GM11168 (cell line): Measurements from ENCODE around the gene DAB1.

Source experiments
- in situ Hi-C: fragments of 300-500 bp; cut with MboI; formaldehyde crosslinking; loops from one replicate; pipeline ENCODE4 v1.12.0; 2022; ENCODE audit warnings: low sequenced_read_pairs; ENCODE audit not compliant: unreplicated experiment

DAB1 gene

GRCh38 chr1:57063406-57064125 lies 360.3 kb downstream of the DAB1 start:
- in situ Hi-C loops: no loop called here

GRCh38 chr1:57061369-57061768 lies 362.5 kb downstream of the DAB1 start:
- in situ Hi-C loops: no loop called here

- in situ Hi-C loops: no loop called here
Measured at GRCh38 chr1:57060451-57060850, 363.4 kb downstream of the DAB1 start.

- in situ Hi-C loops: no loop called here
Measured at GRCh38 chr1:57058652-57059501, 365.0 kb downstream of the DAB1 start.

- in situ Hi-C loops: no loop called here
Measured at GRCh38 chr1:57048856-57049255, 375.0 kb downstream of the DAB1 start.

GRCh38 chr1:57046462-57046861 lies 377.4 kb downstream of the DAB1 start:
- in situ Hi-C loops: no loop called here

- in situ Hi-C loops: no loop called here
Measured at GRCh38 chr1:57041901-57042300, 382.0 kb downstream of the DAB1 start.

GRCh38 chr1:57040811-57041210 lies 383.0 kb downstream of the DAB1 start:
- in situ Hi-C loops: no loop called here

- in situ Hi-C loops: no loop called here
Measured at GRCh38 chr1:57036641-57037579, 386.9 kb downstream of the DAB1 start.

GRCh38 chr1:57034713-57035112 lies 389.1 kb downstream of the DAB1 start:
- in situ Hi-C loops: no loop called here

GRCh38 chr1:57033222-57034001 lies 390.4 kb downstream of the DAB1 start:
- in situ Hi-C loops: no loop called here

GRCh38 chr1:57026624-57027354 lies 397.1 kb downstream of the DAB1 start:
- in situ Hi-C loops: no loop called here

- in situ Hi-C loops: no loop called here
Measured at GRCh38 chr1:57024855-57025254, 399.0 kb downstream of the DAB1 start.

- in situ Hi-C loops: no loop called here
Measured at GRCh38 chr1:57024428-57024827, 399.4 kb downstream of the DAB1 start.

GRCh38 chr1:57020216-57020615 lies 403.6 kb downstream of the DAB1 start:
- in situ Hi-C loops: no loop called here

GRCh38 chr1:57019236-57019839 lies 404.5 kb downstream of the DAB1 start:
- in situ Hi-C loops: no loop called here

GRCh38 chr1:57018119-57018518 lies 405.7 kb downstream of the DAB1 start:
- in situ Hi-C loops: no loop called here

GRCh38 chr1:57017717-57018116 lies 406.1 kb downstream of the DAB1 start:
- in situ Hi-C loops: no loop called here

- in situ Hi-C loops: no loop called here
Measured at GRCh38 chr1:57017200-57017599, 406.7 kb downstream of the DAB1 start.
